Measurements from ENCODE around the gene MNT. TPM values are rescaled to one million over a fixed set of nuclear protein-coding genes. Genes with fewer than 3 reads are reported as not detected.

Gene MNT
- total RNA-seq, 1 donor from 2014 or later: 41.0 TPM

DNA sequence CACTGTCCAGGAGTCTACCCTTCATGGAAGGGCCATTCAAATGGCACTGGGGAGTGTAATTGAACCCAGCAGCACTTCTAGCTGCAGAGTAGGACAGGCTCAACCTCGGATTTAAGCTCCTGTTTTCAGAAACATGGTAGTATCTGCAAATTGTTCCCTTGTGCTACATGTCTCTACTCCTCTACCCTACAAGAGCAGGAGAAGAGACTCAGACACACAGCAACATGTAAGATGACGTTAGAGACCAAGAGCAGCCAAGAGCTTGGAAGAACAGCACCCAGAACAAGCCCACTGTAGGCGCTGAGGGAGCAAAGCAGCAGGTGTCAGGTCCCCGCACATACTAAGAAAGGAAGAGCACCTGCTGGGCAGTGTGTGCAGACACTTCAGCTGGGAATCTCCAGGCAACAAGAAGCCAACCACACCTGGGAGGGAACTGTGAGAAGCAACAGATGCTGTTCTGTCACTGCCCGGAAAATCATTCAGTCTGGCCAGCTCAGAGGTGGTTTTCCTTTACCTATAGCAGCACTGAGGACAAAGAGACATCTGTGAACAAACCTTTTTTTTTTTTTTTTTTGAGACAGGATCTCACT is 35.6 kb upstream of the MNT start:
- H3K4me3 Mint-ChIP-seq (ENCODE audit: unreplicated experiment): peak overlapping the region; percentile 80
- peaks cover 3% of the 10 kb centered on the region for H3K27me3 Mint-ChIP-seq (ENCODE audit: unreplicated experiment)
- peak overlapping the region; percentile 94 for H3K27ac Mint-ChIP-seq (ENCODE audit: unreplicated experiment)
- peaks cover 32% of the 10 kb centered on the region for H3K4me1 Mint-ChIP-seq (ENCODE audit: low read depth, unreplicated experiment)
- peaks cover 4% of the 10 kb centered on the region for H3K9me3 Mint-ChIP-seq (ENCODE audit: unreplicated experiment)
- H3K36me3 Mint-ChIP-seq (ENCODE audit: unreplicated experiment): no peaks in the 10 kb centered on the region
- TF ChIP-seq CTCF (IDR thresholded peaks at IDR 0.05; ENCODE audit: partially characterized antibody, unreplicated experiment): no peak
- DNase-seq: no peak

- TF ChIP-seq CTCF (IDR thresholded peaks at IDR 0.05; ENCODE audit: partially characterized antibody, unreplicated experiment): no peak
- H3K4me1 Mint-ChIP-seq (ENCODE audit: low read depth, unreplicated experiment): peaks cover 32% of the 10 kb centered on the region
- no peak for DNase-seq
- H3K4me3 Mint-ChIP-seq (ENCODE audit: unreplicated experiment): peak overlapping the region; percentile 80
- H3K9me3 Mint-ChIP-seq (ENCODE audit: unreplicated experiment): peaks cover 4% of the 10 kb centered on the region
- H3K36me3 Mint-ChIP-seq (ENCODE audit: unreplicated experiment): no peaks in the 10 kb centered on the region
- H3K27me3 Mint-ChIP-seq (ENCODE audit: unreplicated experiment): peaks cover 3% of the 10 kb centered on the region
- peak overlapping the region; percentile 94 for H3K27ac Mint-ChIP-seq (ENCODE audit: unreplicated experiment)
These were observed 35.0 kb upstream of the MNT start for GRCh38 chr17:2435862-2436261.

- Mint-ChIP-seq H3K27ac (ENCODE audit: unreplicated experiment) (peak overlapping the region; percentile 94), H3K36me3 (ENCODE audit: unreplicated experiment) (no peaks in the 10 kb centered on the region), H3K4me1 (ENCODE audit: low read depth, unreplicated experiment) (peaks cover 32% of the 10 kb centered on the region), H3K9me3 (ENCODE audit: unreplicated experiment) (peaks cover 4% of the 10 kb centered on the region), H3K27me3 (ENCODE audit: unreplicated experiment) (peaks cover 3% of the 10 kb centered on the region), H3K4me3 (ENCODE audit: unreplicated experiment) (peak overlapping the region; percentile 80)
- TF ChIP-seq CTCF (IDR thresholded peaks at IDR 0.05; ENCODE audit: partially characterized antibody, unreplicated experiment): no peak
- DNase-seq: peak; percentile 75
These were observed 34.4 kb upstream of the MNT start for GRCh38 chr17:2435181-2435741.

- Mint-ChIP-seq H3K4me3 (ENCODE audit: unreplicated experiment) (peak overlapping the region; percentile 13), H3K36me3 (ENCODE audit: unreplicated experiment) (no peaks in the 10 kb centered on the region), H3K4me1 (ENCODE audit: low read depth, unreplicated experiment) (peaks cover 32% of the 10 kb centered on the region), H3K9me3 (ENCODE audit: unreplicated experiment) (peaks cover 4% of the 10 kb centered on the region), H3K27me3 (ENCODE audit: unreplicated experiment) (peaks cover 3% of the 10 kb centered on the region), H3K27ac (ENCODE audit: unreplicated experiment) (peak overlapping the region; percentile 5)
- no peak for DNase-seq
- no peak for TF ChIP-seq CTCF (IDR thresholded peaks at IDR 0.05; ENCODE audit: partially characterized antibody, unreplicated experiment)
These were observed 32.8 kb upstream of the MNT start for GRCh38 chr17:2433696-2434095.

DNA sequence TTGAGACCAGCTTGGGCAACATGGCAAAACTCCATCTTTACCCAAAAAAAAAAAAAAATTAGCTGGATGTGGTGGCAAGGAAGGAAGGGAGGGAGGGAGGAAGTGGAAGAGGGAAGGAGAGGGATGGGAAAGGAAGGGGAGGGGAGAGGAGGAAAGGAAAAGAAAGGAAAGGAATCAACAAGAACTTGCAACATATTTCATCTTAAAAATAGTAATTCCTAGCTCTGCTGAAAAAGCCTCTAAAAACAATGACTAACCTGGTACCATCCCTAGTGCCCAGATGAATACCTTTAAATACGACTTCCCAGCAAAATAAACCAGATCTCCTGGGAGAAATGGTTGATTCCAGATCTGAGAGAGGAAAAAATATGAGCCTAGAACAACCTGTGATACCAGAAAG is 27.1 kb upstream of the MNT start:
- DNase-seq: no peak
- TF ChIP-seq CTCF (IDR thresholded peaks at IDR 0.05; ENCODE audit: partially characterized antibody, unreplicated experiment): no peak
- Mint-ChIP-seq H3K36me3 (ENCODE audit: unreplicated experiment) (no peaks in the 10 kb centered on the region), H3K27me3 (ENCODE audit: unreplicated experiment) (no peaks in the 10 kb centered on the region), H3K27ac (ENCODE audit: unreplicated experiment) (no peak overlapping the region), H3K4me3 (ENCODE audit: unreplicated experiment) (no peak overlapping the region), H3K4me1 (ENCODE audit: low read depth, unreplicated experiment) (peaks cover under 1% of the 10 kb centered on the region), H3K9me3 (ENCODE audit: unreplicated experiment) (peaks cover 2% of the 10 kb centered on the region)

Measured in glutamatergic neuron (in vitro differentiated cells).